Central memory CD8-positive, alpha-beta T cell (primary cell): ENCODE data around the gene SYT3.
A peak's percentile ranks its signal among the peaks of the same experiment; 100 is the strongest.

Experiments
- ATAC-seq: fragments of 150-1000 bp; cut with Tn5 transposase; replicated peaks from 2 replicates; pipeline ENCODE4 v1.10.0; 2022; ENCODE audit warnings: mild to moderate bottlenecking, moderate FRiP score, moderate number of reproducible peaks; ENCODE audit not compliant: poor library complexity, severe bottlenecking; ENCODE audit errors: extremely low read depth
- DNase-seq, 2 donors: peaks; one replicate each; pipeline ENCODE4 v3.0.0; 2021; ENCODE audit warnings: low spot score in 2 of 2
- H3K27ac Mint-ChIP-seq: one replicate; pipeline ENCODE4 v1.8.0; 2022; ENCODE audit warnings: low read depth, mild to moderate bottlenecking, moderate library complexity, mixed read lengths
- H3K27me3 Mint-ChIP-seq: one replicate; pipeline ENCODE4 v1.8.0; 2022; ENCODE audit warnings: mixed read lengths
- H3K36me3 Mint-ChIP-seq: one replicate; pipeline ENCODE4 v1.8.0; 2022; ENCODE audit warnings: mild to moderate bottlenecking, moderate library complexity, mixed read lengths; ENCODE audit not compliant: insufficient read depth
- H3K4me1 Mint-ChIP-seq: one replicate; pipeline ENCODE4 v1.8.0; 2022; ENCODE audit warnings: mixed read lengths
- H3K4me3 Mint-ChIP-seq: one replicate; pipeline ENCODE4 v1.8.0; 2022; ENCODE audit warnings: mild to moderate bottlenecking, moderate library complexity, mixed read lengths
- H3K9me3 Mint-ChIP-seq: one replicate; pipeline ENCODE4 v1.8.0; 2022; ENCODE audit warnings: mixed read lengths

SYT3 gene

GRCh38 chr19:50644315-50644915, 4.7 kb upstream of the SYT3 start:
- no peak overlapping the region for H3K4me3 Mint-ChIP-seq

GRCh38 chr19:50640368-50640767, 687 bp upstream of the SYT3 start:
- Mint-ChIP-seq H3K4me1 (peaks cover 7% of the 10 kb centered on the region), H3K4me3 (no peak overlapping the region), H3K27me3 (peaks cover 34% of the 10 kb centered on the region), H3K27ac (no peak overlapping the region), H3K36me3 (no peaks in the 10 kb centered on the region), H3K9me3 (no peaks in the 10 kb centered on the region)
- DNase-seq (no peak), ATAC-seq (no peak)

More at GRCh38 chr19:50644315-50644915, 4.7 kb upstream of the SYT3 start:
- no peaks in the 10 kb centered on the region for H3K4me1 Mint-ChIP-seq
- H3K36me3 Mint-ChIP-seq = no peaks in the 10 kb centered on the region
- no peak for ATAC-seq
- no peak for DNase-seq
- no peaks in the 10 kb centered on the region for H3K9me3 Mint-ChIP-seq
- no peak overlapping the region for H3K27ac Mint-ChIP-seq
- H3K27me3 Mint-ChIP-seq = peaks cover 10% of the 10 kb centered on the region

- H3K36me3 Mint-ChIP-seq = no peaks in the 10 kb centered on the region
- no peaks in the 10 kb centered on the region for H3K9me3 Mint-ChIP-seq
- DNase-seq = no peak
- peaks cover 34% of the 10 kb centered on the region for H3K27me3 Mint-ChIP-seq
- ATAC-seq = no peak
- peak overlapping the region; percentile 50 for H3K4me3 Mint-ChIP-seq
- H3K27ac Mint-ChIP-seq = no peak overlapping the region
- peaks cover 7% of the 10 kb centered on the region for H3K4me1 Mint-ChIP-seq
Measured at GRCh38 chr19:50638600-50638999, 1.1 kb downstream of the SYT3 start.

GRCh38 chr19:50636317-50637085, 3.2 kb downstream of the SYT3 start:
- Mint-ChIP-seq H3K36me3 (no peaks in the 10 kb centered on the region), H3K4me3 (no peak overlapping the region), H3K27me3 (peaks cover 43% of the 10 kb centered on the region), H3K4me1 (peaks cover 7% of the 10 kb centered on the region), H3K27ac (no peak overlapping the region), H3K9me3 (no peaks in the 10 kb centered on the region)
- no peak for DNase-seq
- ATAC-seq = no peak

GRCh38 chr19:50633973-50634372, 5.7 kb downstream of the SYT3 start:
- no peak for DNase-seq
- Mint-ChIP-seq H3K4me1 (peaks cover 7% of the 10 kb centered on the region), H3K36me3 (no peaks in the 10 kb centered on the region), H3K9me3 (no peaks in the 10 kb centered on the region), H3K27ac (no peak overlapping the region), H3K4me3 (no peak overlapping the region), H3K27me3 (peaks cover 54% of the 10 kb centered on the region)
- no peak for ATAC-seq

GRCh38 chr19:50633359-50633758, 6.3 kb downstream of the SYT3 start:
- ATAC-seq (no peak), DNase-seq (no peak)
- Mint-ChIP-seq H3K36me3 (no peaks in the 10 kb centered on the region), H3K4me3 (no peak overlapping the region), H3K9me3 (no peaks in the 10 kb centered on the region), H3K27ac (no peak overlapping the region), H3K4me1 (peaks cover 2% of the 10 kb centered on the region), H3K27me3 (peaks cover 52% of the 10 kb centered on the region)

- Mint-ChIP-seq H3K27me3 (peaks cover 52% of the 10 kb centered on the region), H3K27ac (no peak overlapping the region), H3K36me3 (no peaks in the 10 kb centered on the region), H3K4me1 (no peaks in the 10 kb centered on the region), H3K4me3 (no peak overlapping the region), H3K9me3 (no peaks in the 10 kb centered on the region)
- ATAC-seq = no peak
- no peak for DNase-seq
Measured at GRCh38 chr19:50632151-50632835, 7.4 kb downstream of the SYT3 start.

- no peaks in the 10 kb centered on the region for H3K4me1 Mint-ChIP-seq
- no peak overlapping the region for H3K4me3 Mint-ChIP-seq
- H3K9me3 Mint-ChIP-seq = no peaks in the 10 kb centered on the region
- H3K36me3 Mint-ChIP-seq = no peaks in the 10 kb centered on the region
- DNase-seq = no peak
- no peak overlapping the region for H3K27ac Mint-ChIP-seq
- H3K27me3 Mint-ChIP-seq = peaks cover 53% of the 10 kb centered on the region
- no peak for ATAC-seq
Measured at GRCh38 chr19:50629801-50630200, 9.9 kb downstream of the SYT3 start.

- Mint-ChIP-seq H3K4me1 (no peaks in the 10 kb centered on the region), H3K27ac (no peak overlapping the region), H3K27me3 (peaks cover 53% of the 10 kb centered on the region), H3K4me3 (no peak overlapping the region), H3K36me3 (no peaks in the 10 kb centered on the region), H3K9me3 (no peaks in the 10 kb centered on the region)
- ATAC-seq = no peak
- DNase-seq = no peak
Measured at GRCh38 chr19:50629194-50629593, 10.5 kb downstream of the SYT3 start.

GRCh38 chr19:50628551-50628950, 11.1 kb downstream of the SYT3 start:
- Mint-ChIP-seq H3K4me3 (no peak overlapping the region), H3K27me3 (peaks cover 53% of the 10 kb centered on the region), H3K36me3 (no peaks in the 10 kb centered on the region)

GRCh38 chr19:50628146-50628545, 11.5 kb downstream of the SYT3 start:
- Mint-ChIP-seq H3K4me1 (no peaks in the 10 kb centered on the region), H3K9me3 (no peaks in the 10 kb centered on the region), H3K27ac (no peak overlapping the region)

More at GRCh38 chr19:50628551-50628950, 11.1 kb downstream of the SYT3 start:
- no peak for DNase-seq
- Mint-ChIP-seq H3K27ac (no peak overlapping the region), H3K4me1 (no peaks in the 10 kb centered on the region), H3K9me3 (no peaks in the 10 kb centered on the region)
- ATAC-seq = no peak

GRCh38 chr19:50626795-50627194, 12.9 kb downstream of the SYT3 start:
- Mint-ChIP-seq H3K4me1 (no peaks in the 10 kb centered on the region), H3K4me3 (no peak overlapping the region), H3K9me3 (no peaks in the 10 kb centered on the region), H3K27ac (no peak overlapping the region), H3K36me3 (no peaks in the 10 kb centered on the region), H3K27me3 (peaks cover 47% of the 10 kb centered on the region)
- DNase-seq = no peak
- no peak for ATAC-seq

More at GRCh38 chr19:50628146-50628545, 11.5 kb downstream of the SYT3 start:
- Mint-ChIP-seq H3K36me3 (no peaks in the 10 kb centered on the region), H3K4me3 (no peak overlapping the region), H3K27me3 (peaks cover 53% of the 10 kb centered on the region)
- DNase-seq = no peak
- no peak for ATAC-seq

GRCh38 chr19:50626011-50626410, 13.7 kb downstream of the SYT3 start:
- DNase-seq = no peak
- Mint-ChIP-seq H3K4me3 (no peak overlapping the region), H3K9me3 (no peaks in the 10 kb centered on the region), H3K27ac (no peak overlapping the region), H3K4me1 (no peaks in the 10 kb centered on the region), H3K27me3 (peaks cover 41% of the 10 kb centered on the region), H3K36me3 (no peaks in the 10 kb centered on the region)
- ATAC-seq = no peak
